Stimulated activated naive CD8-positive, alpha-beta T cell treated with anti-CD3 and anti-CD28 coated beads, Interleukin-15, Interleukin-2, amounts not matched to agents 100 ng/mL and 50 ng/mL, for 24 hours (primary cell): ENCODE results near the gene FOXD4L6.
"Not testable (repeated sequence)": the region's sequence is repeated elsewhere in the genome, so short reads cannot be mapped to it uniquely, and the experiment has no call there.

ENCODE experiments used
- H3K27ac Mint-ChIP-seq: one replicate; pipeline ENCODE4 v1.8.0; 2021; ENCODE audit warnings: mild to moderate bottlenecking, mixed read lengths
- H3K27me3 Mint-ChIP-seq: one replicate; pipeline ENCODE4 v1.8.0; 2021; ENCODE audit warnings: mixed read lengths
- H3K36me3 Mint-ChIP-seq: one replicate; pipeline ENCODE4 v1.8.0; 2021; ENCODE audit warnings: low read depth, mixed read lengths
- H3K4me1 Mint-ChIP-seq: one replicate; pipeline ENCODE4 v1.8.0; 2021; ENCODE audit warnings: low read depth, mixed read lengths
- H3K4me3 Mint-ChIP-seq: one replicate; pipeline ENCODE4 v1.8.0; 2021; ENCODE audit warnings: mild to moderate bottlenecking, mixed read lengths
- H3K9me3 Mint-ChIP-seq: one replicate; pipeline ENCODE4 v1.8.0; 2021; ENCODE audit warnings: mixed read lengths

FOXD4L6 gene

DNA sequence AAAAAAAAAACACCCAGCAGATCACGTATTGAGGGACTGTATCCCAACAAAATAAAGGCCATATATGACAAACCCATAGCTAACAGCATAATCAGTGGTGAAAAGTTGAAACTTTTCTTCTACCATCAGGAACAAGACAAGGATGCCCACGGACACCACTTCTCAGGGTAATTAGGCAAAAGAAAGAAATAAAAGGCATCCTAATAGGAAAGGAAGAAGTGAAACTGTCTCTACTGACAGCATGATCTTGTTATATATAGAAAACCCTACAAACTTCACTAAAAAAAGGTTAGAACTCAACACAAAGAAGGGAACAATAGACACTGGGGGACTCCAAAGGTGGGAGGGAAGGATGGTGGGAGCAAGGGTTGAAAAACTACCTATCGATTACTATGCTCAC, 42.3 kb downstream of the FOXD4L6 start:
- not testable (repeated sequence) for H3K4me1 Mint-ChIP-seq, H3K4me3 Mint-ChIP-seq, H3K36me3 Mint-ChIP-seq, H3K9me3 Mint-ChIP-seq, H3K27ac Mint-ChIP-seq
- H3K27me3 Mint-ChIP-seq: peaks cover 18% of the 10 kb centered on the region

- H3K27me3 Mint-ChIP-seq: peaks cover 15% of the 10 kb centered on the region
- not testable (repeated sequence) for H3K9me3 Mint-ChIP-seq, H3K36me3 Mint-ChIP-seq, H3K4me1 Mint-ChIP-seq, H3K4me3 Mint-ChIP-seq, H3K27ac Mint-ChIP-seq
Measured at GRCh38 chr9:41082358-41082757, 46.1 kb downstream of the FOXD4L6 start.

GRCh38 chr9:41079464-41079863, 49.0 kb downstream of the FOXD4L6 start:
- H3K4me1 Mint-ChIP-seq, H3K27ac Mint-ChIP-seq, H3K4me3 Mint-ChIP-seq, H3K36me3 Mint-ChIP-seq, H3K9me3 Mint-ChIP-seq: not testable (repeated sequence)
- H3K27me3 Mint-ChIP-seq: peaks cover 25% of the 10 kb centered on the region

DNA sequence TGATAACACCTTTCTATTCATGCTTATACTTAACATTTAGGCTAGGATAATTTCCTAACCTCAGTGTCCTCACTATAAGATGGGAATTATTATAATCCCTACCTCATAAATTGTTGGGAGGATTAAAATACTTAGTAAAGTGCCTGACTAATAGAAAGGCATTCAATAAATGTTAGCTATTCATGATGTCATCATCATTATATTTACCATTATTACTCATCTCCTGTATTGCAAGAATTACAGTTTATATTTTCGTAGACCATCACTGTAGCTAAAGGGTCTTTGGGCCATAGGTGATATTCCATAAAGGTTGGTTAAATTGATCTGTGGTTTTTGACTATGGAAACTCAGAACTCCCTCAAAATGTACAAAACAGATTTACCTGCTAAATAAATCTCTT, 50.9 kb downstream of the FOXD4L6 start:
- Mint-ChIP-seq H3K4me1 (peaks cover 13% of the 10 kb centered on the region), H3K27me3 (peaks cover 38% of the 10 kb centered on the region)
- H3K27ac Mint-ChIP-seq, H3K9me3 Mint-ChIP-seq, H3K36me3 Mint-ChIP-seq, H3K4me3 Mint-ChIP-seq: not testable (repeated sequence)
